SK-N-MC (cell line): Measurements from ENCODE around the gene DOCK6.

ENCODE experiments used
- EZH2 ChIP-seq: fragments of 200-600 bp; sonication (generic); IDR thresholded peaks from one replicate; pipeline ENCODE4 v1.6.1; 2017; ENCODE audit warnings: antibody characterized with exemption
- FOXP2 ChIP-seq: optimal IDR thresholded peaks from 2 replicates; pipeline ENCODE3; 2011; ENCODE audit warnings: mild to moderate bottlenecking, moderate library complexity; ENCODE audit not compliant: insufficient read depth; ENCODE audit errors: extremely low read length, control extremely low read depth
- POLR2AphosphoS5 ChIP-seq: IDR thresholded peaks from 2 replicates; pipeline ENCODE4 v1.6.1; 2012; ENCODE audit warnings: mild to moderate bottlenecking, low read depth, low read length, borderline replicate concordance

DNA sequence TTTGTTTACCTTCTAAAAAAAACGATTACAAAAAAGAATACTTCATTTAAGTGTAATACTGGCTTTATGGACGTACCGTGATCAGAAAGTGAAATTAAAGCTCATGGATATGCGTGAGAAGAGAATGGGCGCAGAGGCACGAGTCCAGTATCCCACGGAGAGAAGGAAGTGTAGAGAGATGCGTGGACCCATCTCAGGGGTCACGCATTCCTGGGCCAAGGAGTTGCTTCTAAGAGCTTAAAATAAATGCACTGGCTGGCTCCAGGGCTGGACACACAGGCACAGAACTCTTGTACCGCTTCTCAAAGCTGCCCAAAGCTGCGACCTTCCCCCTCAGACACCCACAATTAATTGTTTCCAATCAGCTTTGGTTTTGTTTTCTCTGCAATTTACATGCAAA, 98.0 kb downstream of the DOCK6 start:
- TF ChIP-seq POLR2AphosphoS5 (no peak), EZH2 (no peak), FOXP2 (no peak)
